Subcutaneous abdominal adipose tissue (tissue), 5 donors: ENCODE data around the gene SMIM3.

Experiments used
- H3K27ac ChIP-seq: one replicate; pipeline ENCODE4 v1.7.0; 2013; ENCODE audit warnings: low read depth, mild to moderate bottlenecking, inconsistent platforms, low read length, moderate library complexity
- H3K27me3 ChIP-seq, 5 donors: one replicate each; pipeline ENCODE4 v1.7.0; 2013; ENCODE audit warnings: low read length in 5 of 5, inconsistent platforms in 1 of 5; ENCODE audit not compliant: control insufficient read depth in 5 of 5, insufficient read depth in 4 of 5
- H3K36me3 ChIP-seq, 5 donors: one replicate each; pipeline ENCODE4 v1.7.0; 2013; ENCODE audit warnings: low read length in 5 of 5; ENCODE audit not compliant: control insufficient read depth in 5 of 5, insufficient read depth in 5 of 5
- H3K4me1 ChIP-seq, 5 donors: one replicate each; pipeline ENCODE4 v1.7.0; 2013; ENCODE audit warnings: low read length in 5 of 5, mild to moderate bottlenecking in 3 of 5, moderate library complexity in 1 of 5; ENCODE audit not compliant: control insufficient read depth in 5 of 5, insufficient read depth in 5 of 5
- H3K4me3 ChIP-seq, 5 donors: one replicate each; pipeline ENCODE4 v1.7.0; 2013; ENCODE audit warnings: low read length in 5 of 5, low read depth in 1 of 5
- H3K9ac ChIP-seq, 5 donors: one replicate each; pipeline ENCODE4 v1.7.0; 2013; ENCODE audit warnings: low read length in 5 of 5, mild to moderate bottlenecking in 4 of 5, moderate library complexity in 3 of 5
- H3K9me3 ChIP-seq, 5 donors: one replicate each; pipeline ENCODE4 v1.7.0; 2013; ENCODE audit warnings: low read length in 5 of 5; ENCODE audit not compliant: control insufficient read depth in 5 of 5
- donor health status: healthy.
- donor health status: healthy.
- donor health status: healthy.
- donor health status: healthy.
- donor health status: healthy.

SMIM3 gene

GRCh38 chr5:150764530-150764929 lies 14.0 kb upstream of the SMIM3 start:
- Histone ChIP-seq H3K27me3 (no peaks in the 10 kb centered on the region), H3K4me1 (peaks cover 2 to 40% (median 28%) of the 10 kb centered on the region in 5 donors), H3K36me3 (no peaks in the 10 kb centered on the region), H3K27ac (peak overlapping the region; percentile 79), H3K9me3 (no peaks in the 10 kb centered on the region), H3K4me3 (no peak overlapping the region), H3K9ac (peak overlapping the region in 2 of 5 donors; percentile 28 to 39)

- no peak overlapping the region for H3K27ac ChIP-seq
- no peaks in the 10 kb centered on the region for H3K9me3 ChIP-seq
- H3K4me3 ChIP-seq, result no peak overlapping the region
- H3K9ac ChIP-seq, result peak overlapping the region in 1 of 5 donors; percentile 39
- H3K27me3 ChIP-seq, result no peaks in the 10 kb centered on the region
- H3K4me1 ChIP-seq, result peaks cover 2 to 36% (median 28%) of the 10 kb centered on the region in 5 donors
- no peaks in the 10 kb centered on the region for H3K36me3 ChIP-seq
These were observed 13.4 kb upstream of the SMIM3 start for GRCh38 chr5:150765011-150765798.

GRCh38 chr5:150765799-150766169 lies 12.8 kb upstream of the SMIM3 start:
- no peak overlapping the region for H3K27ac ChIP-seq
- no peaks in the 10 kb centered on the region for H3K27me3 ChIP-seq
- no peak overlapping the region for H3K4me3 ChIP-seq
- H3K36me3 ChIP-seq, result no peaks in the 10 kb centered on the region
- H3K9me3 ChIP-seq, result no peaks in the 10 kb centered on the region
- H3K4me1 ChIP-seq, result peaks cover 2 to 36% (median 28%) of the 10 kb centered on the region in 5 donors
- H3K9ac ChIP-seq, result no peak overlapping the region

GRCh38 chr5:150766251-150766650 lies 12.3 kb upstream of the SMIM3 start:
- Histone ChIP-seq H3K27ac (no peak overlapping the region), H3K27me3 (no peaks in the 10 kb centered on the region), H3K4me1 (peaks cover 2 to 36% (median 28%) of the 10 kb centered on the region in 5 donors), H3K9ac (no peak overlapping the region), H3K36me3 (no peaks in the 10 kb centered on the region), H3K9me3 (no peaks in the 10 kb centered on the region), H3K4me3 (no peak overlapping the region)

GRCh38 chr5:150771034-150771795 lies 7.3 kb upstream of the SMIM3 start:
- no peaks in the 10 kb centered on the region for H3K36me3 ChIP-seq
- H3K4me3 ChIP-seq, result no peak overlapping the region
- no peak overlapping the region for H3K27ac ChIP-seq
- no peaks in the 10 kb centered on the region for H3K27me3 ChIP-seq
- no peak overlapping the region for H3K9ac ChIP-seq
- no peaks in the 10 kb centered on the region for H3K9me3 ChIP-seq
- no peaks in the 10 kb centered on the region for H3K4me1 ChIP-seq

- Histone ChIP-seq H3K27me3 (no peaks in the 10 kb centered on the region), H3K9me3 (no peaks in the 10 kb centered on the region), H3K36me3 (no peaks in the 10 kb centered on the region), H3K4me1 (peaks cover 6 to 16% (median 11%) of the 10 kb centered on the region in 5 donors), H3K27ac (no peak overlapping the region), H3K9ac (no peak overlapping the region), H3K4me3 (no peak overlapping the region)
These were observed 4.4 kb upstream of the SMIM3 start for GRCh38 chr5:150774145-150774544.

- Histone ChIP-seq H3K4me3 (peak overlapping the region in 4 of 5 donors; percentile 78 to 93 (median 86)), H3K27me3 (no peaks in the 10 kb centered on the region), H3K9me3 (no peaks in the 10 kb centered on the region), H3K4me1 (peaks cover 29 to 51% (median 46%) of the 10 kb centered on the region in 5 donors), H3K27ac (peak overlapping the region; percentile 99), H3K36me3 (no peaks in the 10 kb centered on the region), H3K9ac (peak overlapping the region in 4 of 5 donors; percentile 94 to 100 (median 98))
These were observed 872 bp upstream of the SMIM3 start for GRCh38 chr5:150777685-150778084.

GRCh38 chr5:150778088-150778516 lies 455 bp upstream of the SMIM3 start:
- no peaks in the 10 kb centered on the region for H3K9me3 ChIP-seq
- H3K27me3 ChIP-seq, result no peaks in the 10 kb centered on the region
- peak overlapping the region; percentile 78 to 93 (median 83) for H3K4me3 ChIP-seq
- H3K27ac ChIP-seq, result peak overlapping the region; percentile 99
- no peaks in the 10 kb centered on the region for H3K36me3 ChIP-seq
- peak overlapping the region; percentile 94 to 100 (median 99) for H3K9ac ChIP-seq
- H3K4me1 ChIP-seq, result peaks cover 33 to 55% (median 51%) of the 10 kb centered on the region in 5 donors

- Histone ChIP-seq H3K4me3 (peak overlapping the region; percentile 78 to 93 (median 91)), H3K36me3 (no peaks in the 10 kb centered on the region), H3K4me1 (peaks cover 38 to 69% (median 64%) of the 10 kb centered on the region in 5 donors), H3K9me3 (no peaks in the 10 kb centered on the region), H3K27ac (peak overlapping the region; percentile 99), H3K27me3 (no peaks in the 10 kb centered on the region), H3K9ac (peak overlapping the region; percentile 63 to 100 (median 97))
These were observed 1.0 kb downstream of the SMIM3 start for GRCh38 chr5:150779397-150780186.
